ENCODE results near the gene NDOR1.

DNA sequence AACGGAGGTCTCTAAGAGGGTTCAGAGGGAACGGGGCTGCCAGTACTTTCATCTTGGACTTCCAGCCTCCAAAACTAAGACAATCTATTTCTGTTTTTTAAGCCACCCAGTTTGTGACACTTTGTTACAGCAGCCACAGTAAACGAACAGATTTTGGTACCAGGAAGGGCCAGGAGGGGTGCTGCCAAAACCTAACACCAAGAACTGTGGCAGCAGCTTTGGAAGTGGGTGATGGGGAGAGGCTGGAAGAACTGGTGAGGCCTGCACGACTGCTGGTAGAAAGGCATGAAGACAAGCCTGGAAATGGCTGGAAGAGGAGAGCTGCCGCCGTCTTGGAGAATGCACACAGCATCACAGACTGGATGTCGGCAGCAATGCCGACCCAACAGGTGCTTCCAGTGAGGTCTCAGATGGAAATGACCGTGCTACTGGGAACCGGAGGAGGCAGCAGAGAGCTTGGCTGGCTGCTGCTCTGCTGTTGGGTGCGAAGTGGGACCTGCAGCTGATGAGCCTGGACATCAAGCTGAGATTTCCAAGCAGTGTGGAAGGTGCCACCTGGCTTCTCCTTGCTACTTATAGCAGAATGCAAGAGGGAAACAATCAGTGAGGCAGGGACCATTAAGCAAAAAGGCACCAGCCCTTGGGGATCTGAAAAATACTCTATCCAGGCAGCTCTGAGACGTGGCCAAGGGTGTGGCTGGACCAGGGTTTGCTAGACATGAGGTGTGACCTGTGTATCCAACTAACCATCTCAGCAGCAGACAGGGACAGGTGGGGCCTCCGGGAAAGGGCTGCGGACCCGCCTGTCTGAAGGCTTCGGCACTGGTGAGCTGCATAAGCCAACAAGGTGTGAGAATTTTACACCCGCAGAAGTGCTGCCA lies 29.0 kb upstream of the NDOR1 start:
- TF ChIP-seq, protein P1, sequence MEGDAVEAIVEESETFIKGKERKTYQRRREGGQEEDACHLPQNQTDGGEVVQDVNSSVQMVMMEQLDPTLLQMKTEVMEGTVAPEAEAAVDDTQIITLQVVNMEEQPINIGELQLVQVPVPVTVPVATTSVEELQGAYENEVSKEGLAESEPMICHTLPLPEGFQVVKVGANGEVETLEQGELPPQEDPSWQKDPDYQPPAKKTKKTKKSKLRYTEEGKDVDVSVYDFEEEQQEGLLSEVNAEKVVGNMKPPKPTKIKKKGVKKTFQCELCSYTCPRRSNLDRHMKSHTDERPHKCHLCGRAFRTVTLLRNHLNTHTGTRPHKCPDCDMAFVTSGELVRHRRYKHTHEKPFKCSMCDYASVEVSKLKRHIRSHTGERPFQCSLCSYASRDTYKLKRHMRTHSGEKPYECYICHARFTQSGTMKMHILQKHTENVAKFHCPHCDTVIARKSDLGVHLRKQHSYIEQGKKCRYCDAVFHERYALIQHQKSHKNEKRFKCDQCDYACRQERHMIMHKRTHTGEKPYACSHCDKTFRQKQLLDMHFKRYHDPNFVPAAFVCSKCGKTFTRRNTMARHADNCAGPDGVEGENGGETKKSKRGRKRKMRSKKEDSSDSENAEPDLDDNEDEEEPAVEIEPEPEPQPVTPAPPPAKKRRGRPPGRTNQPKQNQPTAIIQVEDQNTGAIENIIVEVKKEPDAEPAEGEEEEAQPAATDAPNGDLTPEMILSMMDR (IDR thresholded peaks at IDR 0.05) = peak in 1 of 3 donors; percentile 29
- no peak for TF ChIP-seq POLR2A (IDR thresholded peaks at IDR 0.05)
